MCF 10A (cell line): ENCODE data around the gene WDR86. TPM values are rescaled to one million over a fixed set of nuclear protein-coding genes. Genes with fewer than 3 reads are reported as not detected.

Experiments
- BruUV-seq: library from RNA; stranded (reverse); fragments of 400-500 nt; replicated peaks from 2 replicates; lab custom pipeline; 2021; lab: Mats Ljungman, UMichigan
- CTCF ChIA-PET: fragments of 300-600 bp; sonication (Branson Sonifier 250); formaldehyde crosslinking; extraction: SDS; loops from one replicate; lab custom pipeline; 2021; ENCODE audit warnings: antibody characterized with exemption, inconsistent platforms; lab: Yijun Ruan, JAX
- POLR2A ChIA-PET: fragments of 300-600, 350-650 bp; sonication (Branson Sonifier 250); formaldehyde crosslinking; extraction: SDS; loops from one replicate; lab custom pipeline; 2020; ENCODE audit warnings: antibody characterized with exemption, inconsistent platforms; lab: Yijun Ruan, JAX
- DNase-seq: peaks from one replicate; pipeline ENCODE4 v3.0.0-alpha.2; 2018; ENCODE audit not compliant: unreplicated experiment
- H3K27ac Mint-ChIP-seq: one replicate; pipeline ENCODE4 v1.8.0; 2022; ENCODE audit warnings: mild to moderate bottlenecking, low read depth, mixed read lengths; ENCODE audit not compliant: unreplicated experiment
- H3K27me3 Mint-ChIP-seq: one replicate; pipeline ENCODE4 v1.8.0; 2022; ENCODE audit warnings: mixed read lengths; ENCODE audit not compliant: insufficient read depth, unreplicated experiment
- H3K36me3 Mint-ChIP-seq: one replicate; pipeline ENCODE4 v1.8.0; 2022; ENCODE audit warnings: mild to moderate bottlenecking, moderate library complexity, mixed read lengths; ENCODE audit not compliant: insufficient read depth, unreplicated experiment
- H3K4me1 Mint-ChIP-seq: one replicate; pipeline ENCODE4 v1.8.0; 2022; ENCODE audit warnings: mixed read lengths; ENCODE audit not compliant: insufficient read depth, unreplicated experiment
- H3K4me3 Mint-ChIP-seq: one replicate; pipeline ENCODE4 v1.8.0; 2022; ENCODE audit warnings: mild to moderate bottlenecking, moderate library complexity, mixed read lengths; ENCODE audit not compliant: unreplicated experiment
- H3K9me3 Mint-ChIP-seq: one replicate; pipeline ENCODE4 v1.8.0; 2022; ENCODE audit warnings: mixed read lengths; ENCODE audit not compliant: unreplicated experiment
- CTCF ChIP-seq: fragments of 200-600 bp; IDR thresholded peaks from one replicate; pipeline ENCODE4 v1.8.0; 2022; ENCODE audit warnings: antibody characterized with exemption, mild to moderate bottlenecking; ENCODE audit not compliant: unreplicated experiment
- intact Hi-C: fragments of 100-400 bp; cut with micrococcal nuclease; formaldehyde crosslinking; loops from 2 replicates; pipeline ENCODE4 v1.14.1; 2022
- total RNA-seq: library from RNA; stranded (reverse); gene quantifications from 2 replicates; pipeline ENCODE4 v1.2.3, GENCODE V29; 2022

Gene WDR86
- total RNA-seq, 1 experiment from 2014 or later: not detected

- no peak overlapping the region for H3K27ac Mint-ChIP-seq
These were observed 45.9 kb upstream of the WDR86 start for GRCh38 chr7:151455690-151456089.

GRCh38 chr7:151454932-151455530 is 45.2 kb upstream of the WDR86 start:
- BruUV-seq: no TSS peak
- H3K27ac Mint-ChIP-seq: no peak overlapping the region

More at GRCh38 chr7:151455690-151456089, 45.9 kb upstream of the WDR86 start:
- Mint-ChIP-seq H3K4me3 (no peak overlapping the region), H3K36me3 (peaks cover 4% of the 10 kb centered on the region), H3K27me3 (no peaks in the 10 kb centered on the region), H3K4me1 (peaks cover 16% of the 10 kb centered on the region), H3K9me3 (peaks cover 7% of the 10 kb centered on the region)
- BruUV-seq: no TSS peak
- TF ChIP-seq CTCF: no peak
- POLR2A ChIA-PET: no interaction called here
- no peak for DNase-seq
- intact Hi-C loops: no loop called here
- CTCF ChIA-PET: interaction anchor here (0.6 to 1.1 kb wide), 3 partner anchors 12 to 81 kb away, joined by 3 read pairs; no protein-coding TSS in a partner anchor

GRCh38 chr7:151454305-151454704 is 44.5 kb upstream of the WDR86 start:
- TF ChIP-seq CTCF: no peak
- Mint-ChIP-seq H3K4me1 (peaks cover 2% of the 10 kb centered on the region), H3K9me3 (peaks cover 7% of the 10 kb centered on the region), H3K27me3 (no peaks in the 10 kb centered on the region), H3K27ac (no peak overlapping the region), H3K36me3 (no peaks in the 10 kb centered on the region), H3K4me3 (no peak overlapping the region)
- intact Hi-C loops: no loop called here
- DNase-seq: no peak
- ChIA-PET CTCF (interaction anchor here (1.4 kb wide), 1 partner anchor 10 kb away, joined by 4 read pairs; no protein-coding TSS in a partner anchor), POLR2A (no interaction called here)
- no TSS peak for BruUV-seq

More at GRCh38 chr7:151454932-151455530, 45.2 kb upstream of the WDR86 start:
- no peak for TF ChIP-seq CTCF
- no peak for DNase-seq
- no peaks in the 10 kb centered on the region for H3K27me3 Mint-ChIP-seq
- H3K9me3 Mint-ChIP-seq: peaks cover 7% of the 10 kb centered on the region
- POLR2A ChIA-PET: no interaction called here
- intact Hi-C loops: no loop called here
- no peak overlapping the region for H3K4me3 Mint-ChIP-seq
- peaks cover 9% of the 10 kb centered on the region for H3K4me1 Mint-ChIP-seq
- no peaks in the 10 kb centered on the region for H3K36me3 Mint-ChIP-seq
- CTCF ChIA-PET: interaction anchor here (0.6 to 0.9 kb wide), 2 partner anchors 19 to 80 kb away, joined by 3 read pairs; no protein-coding TSS in a partner anchor

GRCh38 chr7:151453326-151453791 is 43.5 kb upstream of the WDR86 start:
- H3K27ac Mint-ChIP-seq: no peak overlapping the region
- no peaks in the 10 kb centered on the region for H3K36me3 Mint-ChIP-seq
- intact Hi-C loops: no loop called here
- H3K4me3 Mint-ChIP-seq: no peak overlapping the region
- H3K9me3 Mint-ChIP-seq: peaks cover 7% of the 10 kb centered on the region
- ChIA-PET CTCF (interaction anchor here (0.6 to 1.4 kb wide), 3 partner anchors 9 to 138 kb away, joined by 3 to 6 read pairs (median 4); no protein-coding TSS in a partner anchor), POLR2A (interaction anchor here (0.5 kb wide), 2 partner anchors 13 to 466 kb away, joined by 3 read pairs; no protein-coding TSS in a partner anchor)
- H3K27me3 Mint-ChIP-seq: no peaks in the 10 kb centered on the region
- no peaks in the 10 kb centered on the region for H3K4me1 Mint-ChIP-seq
- no peak for TF ChIP-seq CTCF
- DNase-seq: no peak
- no TSS peak for BruUV-seq
